GM12801 (cell line): ENCODE measurements around the gene ZSCAN2.

ENCODE experiments used
- TF ChIP-seq, protein P1 (sequence below): IDR thresholded peaks from one replicate; pipeline ENCODE4 v1.5.1; 2011; ENCODE audit warnings: control low read depth; ENCODE audit not compliant: insufficient read length; ENCODE audit errors: extremely low read depth

ZSCAN2 gene

GRCh38 chr15:84598993-84599392, 1.8 kb upstream of the ZSCAN2 start:
- TF ChIP-seq, protein P1, sequence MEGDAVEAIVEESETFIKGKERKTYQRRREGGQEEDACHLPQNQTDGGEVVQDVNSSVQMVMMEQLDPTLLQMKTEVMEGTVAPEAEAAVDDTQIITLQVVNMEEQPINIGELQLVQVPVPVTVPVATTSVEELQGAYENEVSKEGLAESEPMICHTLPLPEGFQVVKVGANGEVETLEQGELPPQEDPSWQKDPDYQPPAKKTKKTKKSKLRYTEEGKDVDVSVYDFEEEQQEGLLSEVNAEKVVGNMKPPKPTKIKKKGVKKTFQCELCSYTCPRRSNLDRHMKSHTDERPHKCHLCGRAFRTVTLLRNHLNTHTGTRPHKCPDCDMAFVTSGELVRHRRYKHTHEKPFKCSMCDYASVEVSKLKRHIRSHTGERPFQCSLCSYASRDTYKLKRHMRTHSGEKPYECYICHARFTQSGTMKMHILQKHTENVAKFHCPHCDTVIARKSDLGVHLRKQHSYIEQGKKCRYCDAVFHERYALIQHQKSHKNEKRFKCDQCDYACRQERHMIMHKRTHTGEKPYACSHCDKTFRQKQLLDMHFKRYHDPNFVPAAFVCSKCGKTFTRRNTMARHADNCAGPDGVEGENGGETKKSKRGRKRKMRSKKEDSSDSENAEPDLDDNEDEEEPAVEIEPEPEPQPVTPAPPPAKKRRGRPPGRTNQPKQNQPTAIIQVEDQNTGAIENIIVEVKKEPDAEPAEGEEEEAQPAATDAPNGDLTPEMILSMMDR, result no peak

DNA sequence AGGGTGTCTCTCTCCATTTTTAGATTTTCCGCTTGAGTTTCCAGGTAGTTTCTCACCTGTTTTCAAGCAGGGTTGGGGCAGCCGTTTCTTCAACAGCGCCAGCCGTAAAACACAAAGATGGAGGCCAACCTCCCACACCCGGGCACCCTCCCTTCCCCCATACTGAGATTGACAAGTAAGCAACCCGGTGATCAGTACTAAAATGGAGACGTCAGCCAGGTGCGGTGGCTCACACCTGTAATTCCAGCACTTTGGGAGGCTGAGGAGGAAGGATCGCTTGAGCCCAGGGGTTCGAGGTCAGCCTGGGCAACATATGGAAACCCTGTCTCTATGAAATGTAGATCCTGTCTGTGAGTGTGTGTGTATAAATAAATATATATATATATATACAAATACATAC, 903 bp upstream of the ZSCAN2 start:
- TF ChIP-seq, protein P1, result no peak

- TF ChIP-seq, protein P1, result no peak
Measured at GRCh38 chr15:84600331-84600686, 500 bp upstream of the ZSCAN2 start.

DNA sequence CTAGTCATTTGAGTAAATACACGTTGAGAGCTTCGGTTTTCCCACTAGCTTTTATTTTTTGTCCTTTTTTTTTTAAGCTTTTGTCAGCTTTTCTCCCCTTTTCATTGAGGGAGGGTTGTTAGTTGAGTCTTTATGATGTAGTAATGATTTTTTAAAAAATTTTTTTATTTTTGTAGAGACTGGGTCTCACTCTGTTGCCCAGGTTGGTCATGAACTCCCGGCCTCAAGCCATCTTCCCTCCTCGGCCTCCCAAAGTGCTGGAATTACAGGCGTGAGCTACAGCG, 688 bp downstream of the ZSCAN2 start:
- TF ChIP-seq, protein P1, result no peak

GRCh38 chr15:84603630-84604379, 3.0 kb downstream of the ZSCAN2 start:
- TF ChIP-seq, protein P1, result no peak

DNA sequence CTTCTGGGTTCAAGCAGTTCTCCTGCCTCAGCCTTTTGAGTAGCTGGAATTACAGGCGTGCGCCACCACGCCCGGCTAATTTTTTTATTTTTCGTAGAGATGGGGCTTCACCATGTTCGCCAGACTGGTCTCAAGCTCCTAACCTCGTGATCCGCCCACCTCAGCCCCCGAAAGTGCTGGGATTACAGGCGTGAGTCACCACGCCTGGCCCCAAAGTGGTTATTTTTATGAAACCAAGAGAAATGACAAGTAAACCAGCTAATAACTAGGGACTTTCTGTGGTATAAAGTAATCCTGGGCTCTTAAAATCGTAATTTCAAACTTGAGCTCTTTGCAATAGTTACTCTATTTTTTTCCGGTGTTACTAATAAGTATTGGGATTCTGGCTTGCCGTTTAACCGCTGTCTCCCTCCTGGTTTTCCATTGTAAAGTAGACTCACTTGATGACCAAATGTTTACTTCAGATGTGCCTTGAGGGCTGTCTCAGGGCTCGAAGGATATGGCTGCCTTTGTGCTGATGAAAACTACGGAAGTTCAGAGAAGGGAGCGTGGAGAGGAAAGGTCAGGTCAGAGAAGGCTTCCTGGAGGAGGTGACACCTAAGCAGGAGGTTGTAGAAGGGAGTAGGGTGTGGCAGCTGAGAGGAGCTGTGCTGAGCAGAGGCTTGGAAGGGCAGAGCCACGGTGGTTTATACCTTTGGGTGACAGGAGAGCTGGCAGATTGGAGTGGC, 4.2 kb downstream of the ZSCAN2 start:
- TF ChIP-seq, protein P1, result no peak

GRCh38 chr15:84605554-84605882, 4.7 kb downstream of the ZSCAN2 start:
- TF ChIP-seq, protein P1, result no peak
